ENCODE results near the gene SBSN. TPM values are rescaled to one million over a fixed set of nuclear protein-coding genes. Genes with fewer than 3 reads are reported as not detected.

Gene SBSN
- total and polyA plus RNA-seq, 9 of the 15 experiments (the other 6 are each of a cell fraction or from before 2014, with no cell fraction given) = 0.05 TPM; not detected in 8

DNA sequence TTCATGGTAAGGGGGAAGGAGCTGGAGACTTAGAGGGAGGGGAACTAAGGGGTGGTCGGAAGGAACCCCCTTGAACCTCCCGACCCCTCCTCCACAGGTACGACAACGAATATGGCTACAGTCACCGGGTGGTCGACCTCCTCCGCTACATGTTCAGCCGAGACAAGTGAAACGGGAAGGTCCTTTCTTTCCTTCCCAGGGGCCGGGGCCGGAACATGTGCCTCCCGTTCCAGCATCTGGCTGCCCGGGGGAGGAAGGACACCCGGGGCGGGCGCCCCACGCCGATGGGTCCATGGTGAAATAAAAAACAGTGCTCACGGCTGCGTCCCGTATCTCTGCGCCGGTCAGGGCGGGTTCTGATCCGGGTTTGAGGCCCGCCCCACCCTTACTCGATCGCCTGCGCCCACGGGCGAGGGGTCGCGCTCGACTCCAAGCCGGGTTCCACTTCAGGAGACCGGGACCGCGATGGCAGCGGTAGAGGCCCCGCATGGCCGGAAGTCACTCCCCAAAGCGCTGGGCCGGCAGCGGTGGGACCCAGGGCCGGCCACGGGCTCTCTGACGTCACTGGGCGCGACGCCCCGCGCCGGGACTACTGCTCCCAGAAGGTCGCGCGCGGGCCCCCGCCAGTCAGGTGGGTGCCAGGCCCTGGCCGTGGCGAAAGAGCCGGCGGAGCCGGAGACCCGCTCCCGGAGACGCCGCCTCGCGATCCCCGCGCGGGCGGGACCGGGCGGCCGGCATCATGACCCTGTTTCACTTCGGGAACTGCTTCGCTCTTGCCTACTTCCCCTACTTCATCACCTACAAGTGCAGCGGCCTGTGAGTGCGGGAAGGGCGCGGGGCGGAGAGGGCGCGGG is 17.1 kb upstream of the SBSN start, which contains the start of gene TMEM147 (continued):
- TF ChIP-seq, protein P1, sequence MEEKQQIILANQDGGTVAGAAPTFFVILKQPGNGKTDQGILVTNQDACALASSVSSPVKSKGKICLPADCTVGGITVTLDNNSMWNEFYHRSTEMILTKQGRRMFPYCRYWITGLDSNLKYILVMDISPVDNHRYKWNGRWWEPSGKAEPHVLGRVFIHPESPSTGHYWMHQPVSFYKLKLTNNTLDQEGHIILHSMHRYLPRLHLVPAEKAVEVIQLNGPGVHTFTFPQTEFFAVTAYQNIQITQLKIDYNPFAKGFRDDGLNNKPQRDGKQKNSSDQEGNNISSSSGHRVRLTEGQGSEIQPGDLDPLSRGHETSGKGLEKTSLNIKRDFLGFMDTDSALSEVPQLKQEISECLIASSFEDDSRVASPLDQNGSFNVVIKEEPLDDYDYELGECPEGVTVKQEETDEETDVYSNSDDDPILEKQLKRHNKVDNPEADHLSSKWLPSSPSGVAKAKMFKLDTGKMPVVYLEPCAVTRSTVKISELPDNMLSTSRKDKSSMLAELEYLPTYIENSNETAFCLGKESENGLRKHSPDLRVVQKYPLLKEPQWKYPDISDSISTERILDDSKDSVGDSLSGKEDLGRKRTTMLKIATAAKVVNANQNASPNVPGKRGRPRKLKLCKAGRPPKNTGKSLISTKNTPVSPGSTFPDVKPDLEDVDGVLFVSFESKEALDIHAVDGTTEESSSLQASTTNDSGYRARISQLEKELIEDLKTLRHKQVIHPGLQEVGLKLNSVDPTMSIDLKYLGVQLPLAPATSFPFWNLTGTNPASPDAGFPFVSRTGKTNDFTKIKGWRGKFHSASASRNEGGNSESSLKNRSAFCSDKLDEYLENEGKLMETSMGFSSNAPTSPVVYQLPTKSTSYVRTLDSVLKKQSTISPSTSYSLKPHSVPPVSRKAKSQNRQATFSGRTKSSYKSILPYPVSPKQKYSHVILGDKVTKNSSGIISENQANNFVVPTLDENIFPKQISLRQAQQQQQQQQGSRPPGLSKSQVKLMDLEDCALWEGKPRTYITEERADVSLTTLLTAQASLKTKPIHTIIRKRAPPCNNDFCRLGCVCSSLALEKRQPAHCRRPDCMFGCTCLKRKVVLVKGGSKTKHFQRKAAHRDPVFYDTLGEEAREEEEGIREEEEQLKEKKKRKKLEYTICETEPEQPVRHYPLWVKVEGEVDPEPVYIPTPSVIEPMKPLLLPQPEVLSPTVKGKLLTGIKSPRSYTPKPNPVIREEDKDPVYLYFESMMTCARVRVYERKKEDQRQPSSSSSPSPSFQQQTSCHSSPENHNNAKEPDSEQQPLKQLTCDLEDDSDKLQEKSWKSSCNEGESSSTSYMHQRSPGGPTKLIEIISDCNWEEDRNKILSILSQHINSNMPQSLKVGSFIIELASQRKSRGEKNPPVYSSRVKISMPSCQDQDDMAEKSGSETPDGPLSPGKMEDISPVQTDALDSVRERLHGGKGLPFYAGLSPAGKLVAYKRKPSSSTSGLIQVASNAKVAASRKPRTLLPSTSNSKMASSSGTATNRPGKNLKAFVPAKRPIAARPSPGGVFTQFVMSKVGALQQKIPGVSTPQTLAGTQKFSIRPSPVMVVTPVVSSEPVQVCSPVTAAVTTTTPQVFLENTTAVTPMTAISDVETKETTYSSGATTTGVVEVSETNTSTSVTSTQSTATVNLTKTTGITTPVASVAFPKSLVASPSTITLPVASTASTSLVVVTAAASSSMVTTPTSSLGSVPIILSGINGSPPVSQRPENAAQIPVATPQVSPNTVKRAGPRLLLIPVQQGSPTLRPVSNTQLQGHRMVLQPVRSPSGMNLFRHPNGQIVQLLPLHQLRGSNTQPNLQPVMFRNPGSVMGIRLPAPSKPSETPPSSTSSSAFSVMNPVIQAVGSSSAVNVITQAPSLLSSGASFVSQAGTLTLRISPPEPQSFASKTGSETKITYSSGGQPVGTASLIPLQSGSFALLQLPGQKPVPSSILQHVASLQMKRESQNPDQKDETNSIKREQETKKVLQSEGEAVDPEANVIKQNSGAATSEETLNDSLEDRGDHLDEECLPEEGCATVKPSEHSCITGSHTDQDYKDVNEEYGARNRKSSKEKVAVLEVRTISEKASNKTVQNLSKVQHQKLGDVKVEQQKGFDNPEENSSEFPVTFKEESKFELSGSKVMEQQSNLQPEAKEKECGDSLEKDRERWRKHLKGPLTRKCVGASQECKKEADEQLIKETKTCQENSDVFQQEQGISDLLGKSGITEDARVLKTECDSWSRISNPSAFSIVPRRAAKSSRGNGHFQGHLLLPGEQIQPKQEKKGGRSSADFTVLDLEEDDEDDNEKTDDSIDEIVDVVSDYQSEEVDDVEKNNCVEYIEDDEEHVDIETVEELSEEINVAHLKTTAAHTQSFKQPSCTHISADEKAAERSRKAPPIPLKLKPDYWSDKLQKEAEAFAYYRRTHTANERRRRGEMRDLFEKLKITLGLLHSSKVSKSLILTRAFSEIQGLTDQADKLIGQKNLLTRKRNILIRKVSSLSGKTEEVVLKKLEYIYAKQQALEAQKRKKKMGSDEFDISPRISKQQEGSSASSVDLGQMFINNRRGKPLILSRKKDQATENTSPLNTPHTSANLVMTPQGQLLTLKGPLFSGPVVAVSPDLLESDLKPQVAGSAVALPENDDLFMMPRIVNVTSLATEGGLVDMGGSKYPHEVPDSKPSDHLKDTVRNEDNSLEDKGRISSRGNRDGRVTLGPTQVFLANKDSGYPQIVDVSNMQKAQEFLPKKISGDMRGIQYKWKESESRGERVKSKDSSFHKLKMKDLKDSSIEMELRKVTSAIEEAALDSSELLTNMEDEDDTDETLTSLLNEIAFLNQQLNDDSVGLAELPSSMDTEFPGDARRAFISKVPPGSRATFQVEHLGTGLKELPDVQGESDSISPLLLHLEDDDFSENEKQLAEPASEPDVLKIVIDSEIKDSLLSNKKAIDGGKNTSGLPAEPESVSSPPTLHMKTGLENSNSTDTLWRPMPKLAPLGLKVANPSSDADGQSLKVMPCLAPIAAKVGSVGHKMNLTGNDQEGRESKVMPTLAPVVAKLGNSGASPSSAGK (IDR thresholded peaks at IDR 0.05) = peak; percentile 47; the same call in 1 of the 2 replicates
- TF ChIP-seq KLF6 (CRISPR knock-in tag; IDR thresholded peaks at IDR 0.05; ENCODE audit: borderline replicate concordance) (peak; percentile 22; the same call in 1 of the 2 replicates), HDAC8 (tag; IDR thresholded peaks at IDR 0.05) (0 out of 2 replicates have a peak, but pooled peaks have one; percentile 18), ZNF77 (CRISPR knock-in tag; IDR thresholded peaks at IDR 0.05) (no peak), ZNF583 (CRISPR knock-in tag; IDR thresholded peaks at IDR 0.05) (0 out of 2 replicates have a peak, but pooled peaks have one; percentile 15), RAD51 (IDR thresholded peaks at IDR 0.05; ENCODE audit: borderline replicate concordance, low read depth) (no peak), PHB2 (IDR thresholded peaks at IDR 0.05; ENCODE audit: low read depth) (no peak), RBM34 (IDR thresholded peaks at IDR 0.05; ENCODE audit: borderline replicate concordance, insufficient read depth, low read length) (peak; percentile 86; the same call in 1 of the 2 replicates), HNRNPUL1 (IDR thresholded peaks at IDR 0.05; ENCODE audit: low read length) (no peak), GABPB1 (CRISPR knock-in tag; IDR thresholded peaks at IDR 0.05) (peak; percentile 90), ZNF282 (CRISPR knock-in tag; IDR thresholded peaks at IDR 0.05) (no peak)
- TF ChIP-seq, protein P2, sequence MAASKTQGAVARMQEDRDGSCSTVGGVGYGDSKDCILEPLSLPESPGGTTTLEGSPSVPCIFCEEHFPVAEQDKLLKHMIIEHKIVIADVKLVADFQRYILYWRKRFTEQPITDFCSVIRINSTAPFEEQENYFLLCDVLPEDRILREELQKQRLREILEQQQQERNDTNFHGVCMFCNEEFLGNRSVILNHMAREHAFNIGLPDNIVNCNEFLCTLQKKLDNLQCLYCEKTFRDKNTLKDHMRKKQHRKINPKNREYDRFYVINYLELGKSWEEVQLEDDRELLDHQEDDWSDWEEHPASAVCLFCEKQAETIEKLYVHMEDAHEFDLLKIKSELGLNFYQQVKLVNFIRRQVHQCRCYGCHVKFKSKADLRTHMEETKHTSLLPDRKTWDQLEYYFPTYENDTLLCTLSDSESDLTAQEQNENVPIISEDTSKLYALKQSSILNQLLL (CRISPR knock-in tag; IDR thresholded peaks at IDR 0.05; ENCODE audit: borderline replicate concordance) = no peak
- TF ChIP-seq, protein P3, sequence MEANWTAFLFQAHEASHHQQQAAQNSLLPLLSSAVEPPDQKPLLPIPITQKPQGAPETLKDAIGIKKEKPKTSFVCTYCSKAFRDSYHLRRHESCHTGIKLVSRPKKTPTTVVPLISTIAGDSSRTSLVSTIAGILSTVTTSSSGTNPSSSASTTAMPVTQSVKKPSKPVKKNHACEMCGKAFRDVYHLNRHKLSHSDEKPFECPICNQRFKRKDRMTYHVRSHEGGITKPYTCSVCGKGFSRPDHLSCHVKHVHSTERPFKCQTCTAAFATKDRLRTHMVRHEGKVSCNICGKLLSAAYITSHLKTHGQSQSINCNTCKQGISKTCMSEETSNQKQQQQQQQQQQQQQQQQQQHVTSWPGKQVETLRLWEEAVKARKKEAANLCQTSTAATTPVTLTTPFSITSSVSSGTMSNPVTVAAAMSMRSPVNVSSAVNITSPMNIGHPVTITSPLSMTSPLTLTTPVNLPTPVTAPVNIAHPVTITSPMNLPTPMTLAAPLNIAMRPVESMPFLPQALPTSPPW (CRISPR knock-in tag; IDR thresholded peaks at IDR 0.05) = peak; percentile 91

Measured in K562 (cell line).